B cell (primary cell): Measurements from ENCODE around the gene STN1. TPM values are rescaled to one million over a fixed set of nuclear protein-coding genes. Genes with fewer than 3 reads are reported as not detected.

Experiments used
- ATAC-seq: fragments of 200-7000 bp; cut with Tn5 transposase; one replicate; pipeline ENCODE4 v1.10.0; 2021; ENCODE audit warnings: low read depth, mild to moderate bottlenecking, moderate number of reproducible peaks, moderate library complexity
- CTCF ChIA-PET: fragments of 350-600 bp; sonication (Branson Sonifier 250); formaldehyde crosslinking; loops from one replicate; lab custom pipeline; 2021; ENCODE audit warnings: antibody characterized with exemption, inconsistent platforms; lab: Charles Lee
- POLR2A ChIA-PET: fragments of 350-600 bp; sonication (Branson Sonifier 250); formaldehyde crosslinking; loops from one replicate; lab custom pipeline; 2021; ENCODE audit warnings: antibody characterized with exemption; lab: Charles Lee
- DNase-seq: peaks from one replicate; pipeline ENCODE4 v3.0.0; 2013
- H2AFZ ChIP-seq: 2 replicates; pipeline ENCODE4 v1.6.1; 2012; ENCODE audit warnings: mild to moderate bottlenecking, low read depth, low read length; ENCODE audit not compliant: insufficient read depth, poor library complexity, severe bottlenecking
- H3K27ac ChIP-seq, 2 donors: 1 replicate in 1 of 2; 2 replicates in 1 of 2; pipeline ENCODE4 v1.5.1; 2012 to 2013; ENCODE audit warnings: low read length in 2 of 2, mild to moderate bottlenecking in 2 of 2, moderate library complexity in 1 of 2
- H3K27me3 ChIP-seq, 4 experiments: fragments of 200-600 bp in 1 of 4; sonication (generic) in 1 of 4; replicated peaks in 1 of 4; 1 replicate in 2 of 4; 2 replicates in 2 of 4; pipeline versions ENCODE4 v1.6.1 to v1.7.0; 2013 to 2016; ENCODE audit warnings: low read length in 3 of 4, mild to moderate bottlenecking in 2 of 4, mixed read lengths in 1 of 4, moderate library complexity in 1 of 4; ENCODE audit not compliant: insufficient read depth in 4 of 4, control insufficient read depth in 3 of 4; ENCODE audit errors: control extremely low read depth in 1 of 4
- H3K36me3 ChIP-seq, 2 experiments: replicated peaks in 1 of 2; 1 replicate in 1 of 2; 2 replicates in 1 of 2; pipeline versions ENCODE4 v1.6.1 to v1.7.1; 2013; ENCODE audit warnings: low read length in 1 of 2; ENCODE audit not compliant: insufficient read depth in 2 of 2, control insufficient read depth in 1 of 2; ENCODE audit errors: control extremely low read depth in 1 of 2, extremely low read depth in 1 of 2
- H3K4me1 ChIP-seq, 2 donors: fragments of 200-600 bp in 1 of 2; sonication (generic) in 1 of 2; 1 replicate in 1 of 2; 2 replicates in 1 of 2; pipeline versions ENCODE4 v1.5.1 to v1.6.1; 2013 to 2017; ENCODE audit warnings: low read length in 2 of 2; ENCODE audit not compliant: control insufficient read depth in 2 of 2, insufficient read depth in 2 of 2
- H3K4me2 ChIP-seq: replicated peaks from 2 replicates; pipeline ENCODE3; 2012; ENCODE audit warnings: mild to moderate bottlenecking, low read depth, low read length; ENCODE audit not compliant: poor library complexity, severe bottlenecking
- H3K4me3 ChIP-seq, 5 experiments: fragments of 200-600 bp in 1 of 5; sonication (generic) in 1 of 5; 1 replicate in 3 of 5; 2 replicates in 2 of 5; pipeline versions ENCODE4 v1.5.1 to v1.7.0; 2011 to 2016; ENCODE audit warnings: low read length in 4 of 5, mild to moderate bottlenecking in 4 of 5, low read depth in 2 of 5, control low read depth in 1 of 5, moderate library complexity in 1 of 5; ENCODE audit not compliant: insufficient read depth in 1 of 5; ENCODE audit errors: control extremely low read depth in 1 of 5, extremely low read depth in 1 of 5
- H3K79me2 ChIP-seq: fragments of 200-600 bp; sonication (generic); one replicate; pipeline ENCODE4 v1.6.0; 2016; ENCODE audit warnings: low read length; ENCODE audit not compliant: control insufficient read depth, insufficient read depth
- H3K9ac ChIP-seq: fragments of 200-600 bp; sonication (generic); 2 replicates; pipeline ENCODE4 v1.6.1; 2017; ENCODE audit warnings: mild to moderate bottlenecking, low read length, moderate library complexity
- H3K9me3 ChIP-seq, 3 donors: one replicate each; pipeline versions ENCODE4 v1.6.1 to v1.7.1; 2013; ENCODE audit warnings: low read length in 2 of 3; ENCODE audit not compliant: control insufficient read depth in 2 of 3, insufficient read depth in 1 of 3; ENCODE audit errors: control extremely low read depth in 1 of 3
- H4K20me1 ChIP-seq: 2 replicates; pipeline ENCODE4 v1.6.0; 2012; ENCODE audit warnings: mild to moderate bottlenecking, low read length; ENCODE audit not compliant: insufficient read depth, control insufficient read depth, poor library complexity, severe bottlenecking
- H3K27ac Mint-ChIP-seq: one replicate; pipeline ENCODE4 v1.8.0; 2021; ENCODE audit warnings: mixed read lengths
- H3K27me3 Mint-ChIP-seq: one replicate; pipeline ENCODE4 v1.8.0; 2021; ENCODE audit warnings: mixed read lengths
- H3K4me1 Mint-ChIP-seq: one replicate; pipeline ENCODE4 v1.8.0; 2021; ENCODE audit warnings: mixed read lengths
- H3K4me3 Mint-ChIP-seq: one replicate; pipeline ENCODE4 v1.8.0; 2021; ENCODE audit warnings: mixed read lengths
- H3K9me3 Mint-ChIP-seq: one replicate; pipeline ENCODE4 v1.8.0; 2022; ENCODE audit warnings: mixed read lengths; ENCODE audit not compliant: insufficient read depth
- CTCF ChIP-seq: fragments of 200-600 bp; IDR thresholded peaks from one replicate; pipeline ENCODE4 v1.8.0; 2022; ENCODE audit warnings: antibody characterized with exemption, mild to moderate bottlenecking
- EZH2 ChIP-seq: IDR thresholded peaks from 2 replicates; pipeline ENCODE4 v1.6.1; 2012; ENCODE audit warnings: borderline replicate concordance, low read depth, mild to moderate bottlenecking, moderate library complexity, low read length; ENCODE audit not compliant: insufficient read depth, poor library complexity, severe bottlenecking
- WGBS: methylation state at CpG from one replicate; pipeline ENCODE4 v1.1.5; 2013; ENCODE audit warnings: missing lambda C conversion rate; ENCODE audit not compliant: insufficient coverage; 5-methylcytosine and 5-hydroxymethylcytosine counted together
- intact Hi-C: fragments of 100-400 bp; cut with micrococcal nuclease; formaldehyde crosslinking; loops from one replicate; pipeline ENCODE4 v1.10.0; 2022
- polyA plus RNA-seq: library from polyadenylated mRNA; depleted of rRNA; stranded (reverse); fragments of >200 nt; gene quantifications from 2 replicates; pipeline ENCODE4 v1.2.3, GENCODE V29; 2012
- total RNA-seq, 2 donors: library from RNA; stranded (reverse); fragments of 120-200 nt in 1 of 2; gene quantifications; 1 replicate in 1 of 2; 2 replicates in 1 of 2; pipeline versions ENCODE4 v1.2.3 to v1.2.4, GENCODE V29; 2013 to 2022

Gene STN1
- total and polyA plus RNA-seq, 2 donors (not counting 1 experiment from before 2014, with no cell fraction given), result 16.3 to 24.5 TPM

- POLR2A ChIA-PET, result no interaction called here
- no peaks in the 10 kb centered on the region for H3K9me3 Mint-ChIP-seq
- DNase-seq, result no peak
- no peaks in the 10 kb centered on the region for H3K36me3 ChIP-seq
- 100% methylated on average over 1 of the region's 4 CpGs for WGBS
- H3K27ac ChIP-seq, result no peak overlapping the region
- H3K4me1 ChIP-seq, result peaks cover 5 to 11% of the 10 kb centered on the region in 2 donors
- H3K4me3 Mint-ChIP-seq, result no peak overlapping the region
- H3K4me3 ChIP-seq, result no peak overlapping the region
- no peak overlapping the region for H2AFZ ChIP-seq
- no peak overlapping the region for H3K9ac ChIP-seq
- no peak overlapping the region for H3K27ac Mint-ChIP-seq
- CTCF ChIA-PET, result no interaction called here
- peaks cover 7% of the 10 kb centered on the region for H3K4me1 Mint-ChIP-seq
- intact Hi-C loops, result no loop called here
- peaks cover 0 to 10% (median 1%) of the 10 kb centered on the region in 4 experiments for H3K27me3 ChIP-seq
- peaks cover 15% of the 10 kb centered on the region for H3K27me3 Mint-ChIP-seq
- H3K79me2 ChIP-seq, result no peaks in the 10 kb centered on the region
- ATAC-seq, result no peak
- no peak overlapping the region for H3K4me2 ChIP-seq
- no peak for TF ChIP-seq CTCF
- no peak for TF ChIP-seq EZH2
- no peaks in the 10 kb centered on the region for H4K20me1 ChIP-seq
- H3K9me3 ChIP-seq, result no peaks in the 10 kb centered on the region
These were observed 77.3 kb downstream of the STN1 start for GRCh38 chr10:103840740-103841070.

GRCh38 chr10:103839872-103840739 is 77.9 kb downstream of the STN1 start:
- CTCF ChIA-PET, result no interaction called here
- TF ChIP-seq CTCF (no peak), EZH2 (no peak)
- Histone ChIP-seq H3K36me3 (no peaks in the 10 kb centered on the region), H2AFZ (no peak overlapping the region), H3K9me3 (no peaks in the 10 kb centered on the region), H3K4me1 (peaks cover 0 to 6% of the 10 kb centered on the region in 2 donors), H4K20me1 (no peaks in the 10 kb centered on the region), H3K4me3 (no peak overlapping the region), H3K79me2 (no peaks in the 10 kb centered on the region), H3K27ac (no peak overlapping the region), H3K9ac (no peak overlapping the region), H3K4me2 (no peak overlapping the region), H3K27me3 (peaks cover 0 to 10% (median 1%) of the 10 kb centered on the region in 4 experiments)
- intact Hi-C loops, result no loop called here
- H3K27me3 Mint-ChIP-seq, result peaks cover 15% of the 10 kb centered on the region
- POLR2A ChIA-PET, result no interaction called here
- H3K9me3 Mint-ChIP-seq, result no peaks in the 10 kb centered on the region
- peaks cover 2% of the 10 kb centered on the region for H3K4me1 Mint-ChIP-seq
- no peak overlapping the region for H3K4me3 Mint-ChIP-seq
- DNase-seq, result no peak
- no peak for ATAC-seq
- H3K27ac Mint-ChIP-seq, result no peak overlapping the region
- 86% methylated on average over 10 of the region's 18 CpGs for WGBS
